Ishikawa (cell line): ENCODE results near the gene ANKRD6.

Experiments used
- CEBPB ChIP-seq: IDR thresholded peaks from 2 replicates; pipeline ENCODE4 v1.6.1; 2012
- CREB1 ChIP-seq: IDR thresholded peaks from 2 replicates; pipeline ENCODE4 v1.6.1; 2012; ENCODE audit warnings: low read depth
- EGR1 ChIP-seq: IDR thresholded peaks from 2 replicates; pipeline ENCODE4 v1.6.1; 2012
- EP300 ChIP-seq: IDR thresholded peaks from 2 replicates; pipeline ENCODE4 v1.6.1; 2012; ENCODE audit warnings: borderline replicate concordance
- FOXM1 ChIP-seq: IDR thresholded peaks from 2 replicates; pipeline ENCODE4 v1.6.1; 2012; ENCODE audit warnings: low read depth, borderline replicate concordance
- NFIC ChIP-seq: IDR thresholded peaks from 2 replicates; pipeline ENCODE4 v1.6.1; 2012
- RAD21 ChIP-seq: IDR thresholded peaks from 2 replicates; pipeline ENCODE4 v1.6.1; 2012; ENCODE audit warnings: low read depth
- TAF1 ChIP-seq: IDR thresholded peaks from 2 replicates; pipeline ENCODE4 v1.6.1; 2012; ENCODE audit warnings: low read depth, mild to moderate bottlenecking
- TCF12 ChIP-seq: IDR thresholded peaks from 2 replicates; pipeline ENCODE4 v1.6.1; 2012; ENCODE audit warnings: low read depth
- TEAD4 ChIP-seq: IDR thresholded peaks from 2 replicates; pipeline ENCODE4 v1.6.1; 2012
- YY1 ChIP-seq: IDR thresholded peaks from 2 replicates; pipeline ENCODE4 v1.6.1; 2012; ENCODE audit warnings: low read depth
- ZBTB7A ChIP-seq: IDR thresholded peaks from 2 replicates; pipeline ENCODE4 v1.6.1; 2012; ENCODE audit warnings: low read depth
- TF ChIP-seq, protein P1 (sequence below): IDR thresholded peaks from 2 replicates; pipeline ENCODE4 v1.6.1; 2012
- TF ChIP-seq, protein P2 (sequence below): IDR thresholded peaks from 2 replicates; pipeline ENCODE4 v1.6.1; 2012
- TF ChIP-seq, protein P3 (sequence below): IDR thresholded peaks from 2 replicates; pipeline ENCODE4 v1.6.1; 2012; ENCODE audit warnings: low read depth, mild to moderate bottlenecking

The ANKRD6 gene

DNA sequence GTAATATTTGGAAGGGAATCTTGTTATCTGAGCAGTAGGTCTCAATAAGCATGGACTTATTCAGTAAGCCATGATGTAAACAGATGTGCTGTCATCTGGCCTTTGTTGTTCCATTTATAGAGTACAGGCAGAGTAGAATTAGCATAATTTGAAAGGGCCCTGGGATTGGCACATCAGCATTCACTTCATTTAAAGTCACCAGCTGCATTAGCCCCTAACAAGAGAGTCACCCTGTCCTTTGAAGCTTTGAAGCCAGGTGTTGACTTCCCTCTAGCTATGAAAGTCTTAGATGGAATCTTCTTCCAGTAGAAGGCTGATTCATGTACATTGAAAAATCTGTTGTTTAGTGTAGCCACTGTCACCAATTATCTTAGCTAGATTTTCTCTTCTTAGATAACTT is 95.9 kb downstream of the ANKRD6 start:
- TF ChIP-seq YY1: no peak
- no peak for TF ChIP-seq EP300
- no peak for TF ChIP-seq ZBTB7A
- TF ChIP-seq NFIC: no peak
- TF ChIP-seq, protein P1, sequence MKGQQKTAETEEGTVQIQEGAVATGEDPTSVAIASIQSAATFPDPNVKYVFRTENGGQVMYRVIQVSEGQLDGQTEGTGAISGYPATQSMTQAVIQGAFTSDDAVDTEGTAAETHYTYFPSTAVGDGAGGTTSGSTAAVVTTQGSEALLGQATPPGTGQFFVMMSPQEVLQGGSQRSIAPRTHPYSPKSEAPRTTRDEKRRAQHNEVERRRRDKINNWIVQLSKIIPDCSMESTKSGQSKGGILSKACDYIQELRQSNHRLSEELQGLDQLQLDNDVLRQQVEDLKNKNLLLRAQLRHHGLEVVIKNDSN: no peak
- no peak for TF ChIP-seq CEBPB
- TF ChIP-seq TAF1: no peak

DNA sequence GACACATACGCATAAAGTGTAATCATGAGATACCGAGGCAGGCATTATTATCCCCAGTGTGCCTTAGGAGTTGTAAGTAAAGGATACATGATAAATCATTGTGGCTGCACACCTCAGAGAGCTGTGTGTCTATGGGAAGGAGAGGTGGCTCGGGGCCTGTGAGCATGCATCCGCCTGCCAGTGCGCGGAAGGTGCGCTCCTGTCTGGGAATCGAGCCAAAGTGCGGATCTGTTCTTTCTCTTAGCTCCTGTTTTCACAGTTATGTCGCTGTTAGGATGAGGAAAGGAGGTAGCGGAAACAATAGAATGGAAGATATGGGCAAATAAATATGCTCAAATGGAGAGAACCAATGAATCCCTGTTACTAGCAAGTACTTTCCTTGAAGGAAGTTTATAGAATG is 98.0 kb downstream of the ANKRD6 start:
- no peak for TF ChIP-seq CEBPB

DNA sequence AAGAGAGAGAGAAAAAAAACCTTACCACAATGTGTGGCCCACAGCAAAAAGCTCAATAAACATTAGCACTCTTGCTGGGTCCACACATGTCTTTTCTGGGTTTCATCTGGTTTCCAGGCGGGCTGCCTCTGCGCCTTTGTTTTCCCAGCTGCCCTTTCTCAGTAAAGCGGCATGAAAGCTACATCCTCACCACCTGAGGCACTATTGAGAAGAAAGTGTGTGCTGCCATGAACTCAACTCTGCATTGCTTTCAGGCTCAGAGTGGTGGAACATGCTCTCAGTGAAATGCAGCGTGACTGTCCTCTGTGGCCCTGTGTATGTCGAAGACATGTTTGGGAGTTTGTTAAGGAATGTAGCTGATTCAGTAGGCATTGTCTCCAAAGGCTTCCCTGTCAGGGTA is 103.3 kb downstream of the ANKRD6 start:
- TF ChIP-seq TAF1 (no peak), CREB1 (no peak), TEAD4 (no peak), EP300 (no peak), NFIC (no peak), ZBTB7A (no peak), RAD21 (no peak), EGR1 (no peak)
- TF ChIP-seq, protein P2, sequence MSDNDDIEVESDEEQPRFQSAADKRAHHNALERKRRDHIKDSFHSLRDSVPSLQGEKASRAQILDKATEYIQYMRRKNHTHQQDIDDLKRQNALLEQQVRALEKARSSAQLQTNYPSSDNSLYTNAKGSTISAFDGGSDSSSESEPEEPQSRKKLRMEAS: no peak
- TF ChIP-seq, protein P1: no peak
- TF ChIP-seq, protein P3, sequence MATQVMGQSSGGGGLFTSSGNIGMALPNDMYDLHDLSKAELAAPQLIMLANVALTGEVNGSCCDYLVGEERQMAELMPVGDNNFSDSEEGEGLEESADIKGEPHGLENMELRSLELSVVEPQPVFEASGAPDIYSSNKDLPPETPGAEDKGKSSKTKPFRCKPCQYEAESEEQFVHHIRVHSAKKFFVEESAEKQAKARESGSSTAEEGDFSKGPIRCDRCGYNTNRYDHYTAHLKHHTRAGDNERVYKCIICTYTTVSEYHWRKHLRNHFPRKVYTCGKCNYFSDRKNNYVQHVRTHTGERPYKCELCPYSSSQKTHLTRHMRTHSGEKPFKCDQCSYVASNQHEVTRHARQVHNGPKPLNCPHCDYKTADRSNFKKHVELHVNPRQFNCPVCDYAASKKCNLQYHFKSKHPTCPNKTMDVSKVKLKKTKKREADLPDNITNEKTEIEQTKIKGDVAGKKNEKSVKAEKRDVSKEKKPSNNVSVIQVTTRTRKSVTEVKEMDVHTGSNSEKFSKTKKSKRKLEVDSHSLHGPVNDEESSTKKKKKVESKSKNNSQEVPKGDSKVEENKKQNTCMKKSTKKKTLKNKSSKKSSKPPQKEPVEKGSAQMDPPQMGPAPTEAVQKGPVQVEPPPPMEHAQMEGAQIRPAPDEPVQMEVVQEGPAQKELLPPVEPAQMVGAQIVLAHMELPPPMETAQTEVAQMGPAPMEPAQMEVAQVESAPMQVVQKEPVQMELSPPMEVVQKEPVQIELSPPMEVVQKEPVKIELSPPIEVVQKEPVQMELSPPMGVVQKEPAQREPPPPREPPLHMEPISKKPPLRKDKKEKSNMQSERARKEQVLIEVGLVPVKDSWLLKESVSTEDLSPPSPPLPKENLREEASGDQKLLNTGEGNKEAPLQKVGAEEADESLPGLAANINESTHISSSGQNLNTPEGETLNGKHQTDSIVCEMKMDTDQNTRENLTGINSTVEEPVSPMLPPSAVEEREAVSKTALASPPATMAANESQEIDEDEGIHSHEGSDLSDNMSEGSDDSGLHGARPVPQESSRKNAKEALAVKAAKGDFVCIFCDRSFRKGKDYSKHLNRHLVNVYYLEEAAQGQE: no peak

DNA sequence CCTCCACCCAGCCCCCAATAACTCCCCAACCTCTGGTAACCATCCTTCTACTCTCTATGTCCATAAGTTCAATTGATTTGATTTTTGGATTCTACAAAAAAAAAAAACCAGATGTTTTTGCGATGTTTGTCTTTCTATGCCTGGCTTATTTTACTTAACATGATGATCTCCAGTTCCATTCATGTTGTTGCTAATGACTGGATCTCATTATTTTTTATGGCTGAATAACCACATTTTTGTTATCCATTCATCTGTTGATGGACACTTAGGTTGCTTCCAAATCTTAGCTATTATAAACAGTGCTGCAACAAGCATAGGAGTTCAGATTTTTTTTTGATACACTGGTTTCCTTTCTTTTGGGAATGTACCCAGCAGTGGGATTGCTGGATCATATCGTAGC is 106.8 kb downstream of the ANKRD6 start:
- no peak for TF ChIP-seq CEBPB
- TF ChIP-seq, protein P1: no peak
- TF ChIP-seq TEAD4: no peak
- TF ChIP-seq, protein P3: no peak
- TF ChIP-seq ZBTB7A: no peak
- no peak for TF ChIP-seq TAF1
- no peak for TF ChIP-seq TCF12
- TF ChIP-seq FOXM1: no peak
- TF ChIP-seq YY1: no peak
- no peak for TF ChIP-seq NFIC
- TF ChIP-seq EP300: no peak
- no peak for TF ChIP-seq RAD21
- TF ChIP-seq EGR1: no peak
- no peak for TF ChIP-seq CREB1
- TF ChIP-seq, protein P2: no peak

DNA sequence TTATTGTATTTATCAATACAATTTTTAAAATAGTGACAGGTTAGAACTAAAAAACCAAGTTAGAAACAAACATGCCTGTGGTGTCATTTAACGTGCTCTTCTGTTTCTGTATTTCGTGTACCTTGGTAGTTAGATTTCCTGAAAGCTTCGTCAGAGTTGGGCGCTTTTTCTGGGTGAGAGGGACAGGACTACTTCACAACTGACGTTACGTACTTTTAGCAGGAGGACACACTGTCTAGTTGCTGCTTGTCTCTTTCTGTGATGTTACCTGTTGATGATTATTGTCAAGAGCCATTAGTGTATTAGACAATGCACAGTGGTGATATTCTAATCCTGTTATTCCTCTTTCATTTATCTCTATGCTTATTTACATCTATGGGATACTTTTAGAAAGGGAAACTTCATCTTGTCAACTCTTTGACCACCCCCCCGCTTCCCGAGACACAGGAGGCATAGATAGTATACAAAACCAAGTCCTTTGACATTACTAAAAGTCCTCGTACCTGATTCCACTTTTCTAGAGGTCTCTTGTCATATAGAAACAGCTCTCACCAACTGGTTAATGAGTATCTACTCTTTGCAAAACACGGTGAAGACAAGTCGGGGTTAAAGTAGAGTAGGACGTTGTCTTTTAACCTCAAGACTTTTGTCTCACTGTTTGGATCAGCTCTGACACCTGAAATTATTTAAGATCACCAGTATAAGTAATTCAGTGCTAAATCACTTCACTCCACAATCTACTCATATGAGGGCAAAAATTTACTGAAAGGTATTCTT is 109.3 kb downstream of the ANKRD6 start:
- TF ChIP-seq, protein P3: no peak
- TF ChIP-seq TCF12: no peak
- no peak for TF ChIP-seq RAD21
- no peak for TF ChIP-seq FOXM1
- TF ChIP-seq CREB1: no peak
- no peak for TF ChIP-seq TEAD4
- TF ChIP-seq CEBPB: no peak
- no peak for TF ChIP-seq TAF1
- TF ChIP-seq ZBTB7A: no peak
- no peak for TF ChIP-seq EGR1
- no peak for TF ChIP-seq NFIC
- TF ChIP-seq YY1: no peak
